GM21529 (cell line): Measurements from ENCODE around the gene CTTN.
"Not testable (repeated sequence)": the region's sequence is repeated elsewhere in the genome, so short reads cannot be mapped to it uniquely, and the experiment has no call there.

ENCODE experiments used
- ATAC-seq: cut with Tn5 transposase; IDR thresholded peaks from one replicate; pipeline ENCODE4 v1.9.1; 2021; ENCODE audit not compliant: unreplicated experiment

Gene CTTN

DNA sequence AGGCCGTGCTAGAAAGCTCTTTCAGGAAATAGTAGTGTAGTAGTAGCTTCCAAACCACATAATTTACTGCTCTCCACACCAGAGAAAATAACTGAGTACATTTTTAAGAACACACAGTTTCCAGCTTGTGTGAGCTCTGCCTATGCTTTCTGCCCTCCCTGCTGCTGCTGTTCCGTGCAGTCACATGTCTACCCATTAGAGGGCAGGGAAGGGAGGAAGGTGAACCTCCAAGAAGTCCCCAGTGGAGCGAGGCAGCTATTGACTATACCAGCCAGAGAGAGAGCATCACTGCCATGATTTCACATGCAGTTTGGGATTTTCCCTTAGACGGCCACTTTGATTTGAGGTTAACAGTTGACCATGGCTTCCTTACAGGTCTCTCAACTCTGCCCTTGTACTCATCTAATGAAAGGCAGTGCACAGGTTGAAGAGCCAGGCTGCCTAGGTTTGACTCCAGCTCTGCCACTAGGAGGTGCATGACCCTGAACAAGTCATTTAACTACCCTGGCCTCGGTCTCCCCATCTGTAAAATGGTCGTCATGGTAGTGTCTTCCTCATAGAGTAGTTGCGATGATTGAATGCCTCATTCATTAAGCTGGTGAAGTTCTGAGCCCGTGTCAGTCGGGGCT, 19.7 kb upstream of the CTTN start:
- ATAC-seq = no peak

DNA sequence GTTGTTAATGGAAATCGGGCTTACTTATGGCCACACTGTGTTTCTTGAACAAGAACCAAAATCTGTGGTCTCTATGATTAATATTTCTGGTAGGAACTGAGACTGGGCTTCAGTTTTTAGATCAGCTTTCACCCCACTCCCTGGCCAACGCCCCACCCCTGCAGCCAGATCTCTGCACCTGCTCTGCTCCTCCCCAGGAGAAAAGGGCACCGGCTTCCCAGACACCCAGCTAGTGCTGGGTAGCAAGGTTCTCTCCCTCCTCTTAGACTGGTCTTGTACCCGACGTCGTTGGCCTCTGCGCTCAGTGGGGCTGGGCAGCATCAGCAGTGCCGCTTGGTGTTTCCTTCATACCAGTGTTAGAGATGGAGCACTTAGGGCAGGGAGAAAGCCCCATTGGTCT, 17.0 kb upstream of the CTTN start:
- no peak for ATAC-seq

DNA sequence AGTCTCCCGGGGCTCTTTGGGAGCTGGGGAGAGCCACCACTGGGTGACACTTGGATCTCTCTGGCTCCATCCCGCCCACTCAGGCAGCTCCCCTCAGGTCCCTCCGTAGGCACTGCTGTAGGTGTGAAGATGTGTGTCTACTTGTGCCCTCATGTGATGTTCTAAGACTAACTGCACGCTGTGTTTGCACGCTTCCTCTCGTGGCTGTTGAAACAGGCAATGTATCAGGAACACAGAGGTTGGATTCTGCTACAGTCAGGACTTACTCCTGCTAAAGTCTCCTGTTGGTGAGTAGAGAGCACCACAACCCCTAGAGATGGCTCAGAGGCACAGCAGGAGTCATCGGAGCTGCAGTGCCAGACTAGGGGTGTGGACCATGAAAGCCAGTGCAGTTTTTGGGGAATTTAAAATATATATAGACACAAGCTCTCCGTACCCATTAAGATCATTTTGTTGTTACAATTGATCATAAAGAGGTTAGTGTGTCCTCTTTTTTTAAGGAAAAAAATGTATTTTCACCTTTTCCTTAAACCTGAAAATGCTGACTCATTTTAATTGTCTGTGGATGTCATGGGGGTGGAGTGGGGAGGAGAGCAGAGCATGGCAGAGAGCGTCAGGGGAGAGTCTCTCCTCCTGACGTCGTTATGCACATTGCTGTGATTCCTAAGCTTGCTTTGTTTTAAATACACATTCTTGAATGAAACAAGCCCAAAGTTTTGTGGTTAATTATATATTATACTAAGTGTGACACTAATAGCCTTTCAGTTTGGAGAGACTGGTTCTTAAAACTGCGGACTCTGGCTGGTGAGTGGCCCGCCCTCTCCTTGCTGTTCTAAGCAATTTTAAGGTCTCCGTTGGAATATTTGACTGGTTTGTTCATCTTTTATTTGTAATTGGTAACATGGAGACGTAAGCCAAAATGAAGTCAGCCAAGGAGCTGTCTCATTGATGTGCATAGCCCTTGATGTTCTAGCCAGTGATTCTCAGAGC, 16.2 kb upstream of the CTTN start:
- ATAC-seq = no peak

DNA sequence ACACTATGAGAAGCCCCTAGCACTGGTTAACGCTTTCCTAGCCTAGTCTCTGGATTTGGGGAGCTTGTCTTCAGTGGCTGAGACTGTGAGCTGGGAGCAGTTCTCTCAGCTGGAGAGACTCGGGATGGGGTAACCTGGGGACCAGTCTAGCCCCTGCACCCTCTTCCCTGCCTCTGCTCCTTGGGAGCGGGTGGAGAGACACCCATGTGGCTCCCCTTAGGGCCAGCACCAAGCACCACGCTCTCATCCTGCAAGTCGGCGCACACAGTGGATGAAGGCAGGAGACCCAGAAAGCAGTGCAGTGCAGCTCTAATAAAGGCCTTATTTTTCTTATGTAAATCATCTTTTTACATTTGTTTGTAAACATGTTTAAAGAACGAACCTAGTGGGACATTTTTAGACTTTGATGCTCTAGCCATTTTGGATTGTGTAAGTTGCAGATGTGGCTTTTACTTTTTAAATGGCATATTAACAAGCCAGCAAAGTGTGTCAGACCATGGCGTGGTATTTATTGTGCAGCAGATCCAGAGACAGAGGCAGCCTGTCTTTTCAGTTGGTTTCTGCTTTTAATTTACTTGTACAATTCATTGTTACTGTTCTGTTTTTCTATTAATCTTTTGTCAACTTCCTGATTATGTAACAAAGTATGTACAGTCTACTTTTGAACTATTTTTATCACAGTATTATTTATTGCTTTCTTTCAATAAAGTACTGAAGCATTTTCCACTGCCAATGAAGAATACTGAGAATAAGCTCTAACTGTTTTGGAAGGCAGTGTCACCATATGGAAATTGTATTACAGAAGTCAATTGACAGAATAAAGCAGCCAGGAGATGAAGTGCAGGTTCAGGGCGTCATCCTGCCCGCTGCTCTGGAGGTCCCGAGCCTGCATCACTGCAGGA, 14.4 kb upstream of the CTTN start:
- no peak for ATAC-seq

DNA sequence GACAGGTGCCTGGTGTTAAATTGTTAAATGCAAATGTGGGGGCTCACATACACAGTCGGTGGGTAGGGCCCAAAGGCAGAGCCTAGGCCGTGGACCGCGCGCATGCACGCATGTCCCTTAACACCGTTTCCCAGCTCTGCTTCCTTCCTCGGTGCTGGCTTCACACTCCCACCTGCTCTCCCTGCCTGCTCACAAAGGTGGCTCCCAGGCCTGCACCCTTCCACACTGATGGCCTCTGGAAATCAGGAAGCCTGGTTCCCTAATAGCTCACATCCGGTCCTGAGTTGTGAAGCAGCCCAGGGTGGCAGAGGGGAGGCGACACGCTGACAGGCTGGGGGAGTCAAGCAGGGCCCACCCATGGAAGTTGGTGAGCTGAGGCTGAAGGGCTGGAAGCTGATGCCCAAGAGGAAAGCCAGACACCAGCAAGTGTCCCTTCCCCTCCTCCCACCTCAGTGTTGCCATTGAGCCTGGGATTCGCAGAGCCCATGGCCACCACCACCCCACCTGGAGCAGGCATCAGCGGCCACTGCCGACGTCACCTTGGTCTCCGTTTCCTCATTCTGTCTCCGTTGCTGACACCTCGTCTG, 13.7 kb upstream of the CTTN start:
- no peak for ATAC-seq

DNA sequence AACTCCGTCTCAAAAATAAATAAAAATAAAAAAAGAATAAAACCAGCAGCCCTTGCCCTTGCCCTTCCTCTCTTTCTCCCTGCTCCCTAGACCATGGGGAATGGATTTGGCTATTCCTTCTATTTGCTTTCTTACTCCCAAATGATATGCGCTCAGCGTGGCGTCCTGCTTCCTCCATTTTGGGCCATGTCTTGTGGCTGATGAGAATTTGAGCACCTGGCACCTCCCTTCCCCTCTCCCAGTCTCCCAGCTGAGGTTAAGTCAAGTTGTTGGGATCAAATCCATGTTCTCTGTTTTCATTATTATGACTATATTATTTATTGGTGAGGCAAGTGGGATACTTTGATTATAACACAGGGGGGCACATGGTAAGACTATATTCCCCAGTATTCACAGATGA, 10.8 kb upstream of the CTTN start:
- no peak for ATAC-seq

DNA sequence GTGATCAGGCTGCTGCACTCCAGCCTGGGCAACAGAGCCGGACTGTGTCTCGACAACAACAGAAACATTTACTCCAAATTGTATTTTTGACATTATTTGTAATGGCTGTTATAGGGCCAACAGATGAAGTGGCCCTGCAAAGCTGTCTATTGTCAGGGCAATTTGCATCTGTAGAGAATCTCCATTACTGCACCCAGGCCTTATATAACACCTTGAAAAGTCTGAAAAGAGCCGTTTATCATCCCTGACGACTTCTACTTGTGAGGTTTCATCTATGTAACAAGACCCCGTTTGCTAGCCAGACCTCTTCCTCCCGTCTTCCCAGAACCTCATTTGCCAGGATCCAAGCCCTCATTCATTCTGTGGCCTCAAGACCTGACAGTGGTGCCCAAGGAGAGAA, 9.1 kb upstream of the CTTN start:
- ATAC-seq = no peak

DNA sequence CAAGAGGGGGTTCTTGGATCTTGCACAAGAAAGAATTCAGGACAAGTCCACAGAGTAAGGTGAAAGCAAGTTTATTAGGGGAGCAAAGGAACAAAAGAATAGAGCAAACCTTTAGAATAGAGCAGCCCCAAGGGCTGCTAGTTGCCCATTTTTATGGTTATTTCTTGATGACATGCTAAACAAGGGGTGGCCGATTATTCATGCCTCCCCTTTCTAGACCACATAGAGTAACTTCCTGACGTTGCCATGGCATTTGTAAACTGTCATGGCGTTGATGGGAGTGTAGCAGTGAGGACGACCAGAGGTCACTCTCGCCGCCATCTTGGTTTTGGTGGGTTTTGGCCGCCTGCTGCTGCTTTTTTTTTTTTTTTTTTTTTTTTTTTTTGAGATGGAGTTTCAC, 7.4 kb upstream of the CTTN start:
- ATAC-seq = not testable (repeated sequence)

DNA sequence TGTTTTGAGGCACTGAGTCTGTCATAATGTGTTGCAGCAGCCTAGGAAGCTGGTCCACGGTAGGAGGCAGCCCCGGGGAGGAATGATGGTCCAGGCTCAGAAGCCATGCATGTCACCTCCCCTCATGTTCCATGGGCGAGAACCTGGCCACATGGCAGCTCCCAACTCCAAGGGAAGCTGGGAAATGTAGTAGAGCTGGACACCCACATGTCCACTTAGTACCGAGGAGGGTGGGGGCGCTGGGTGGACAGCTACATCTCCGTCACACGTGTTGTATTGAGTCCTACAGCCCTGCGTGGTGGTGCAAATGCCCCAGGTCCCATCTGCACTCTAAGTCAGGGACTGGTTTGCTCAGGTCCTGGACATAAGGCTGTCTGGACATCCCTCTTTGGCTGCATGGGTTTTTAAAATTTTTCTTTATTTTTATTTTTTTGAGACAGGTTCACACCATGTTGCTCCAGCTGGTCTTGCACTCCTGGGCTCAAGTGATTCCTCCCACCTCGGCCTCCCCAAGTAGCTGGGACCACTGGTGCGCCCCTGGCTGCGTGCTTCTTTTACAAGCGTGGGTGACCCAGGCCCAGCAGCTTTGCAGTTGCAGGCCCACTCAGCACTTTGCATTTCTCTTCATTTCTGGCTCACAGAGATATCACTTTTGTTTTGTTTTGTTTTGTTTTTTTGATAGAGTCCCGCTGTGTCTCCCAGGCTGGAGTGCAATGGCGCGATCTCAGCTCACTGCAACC, 3.9 kb upstream of the CTTN start:
- ATAC-seq = no peak

DNA sequence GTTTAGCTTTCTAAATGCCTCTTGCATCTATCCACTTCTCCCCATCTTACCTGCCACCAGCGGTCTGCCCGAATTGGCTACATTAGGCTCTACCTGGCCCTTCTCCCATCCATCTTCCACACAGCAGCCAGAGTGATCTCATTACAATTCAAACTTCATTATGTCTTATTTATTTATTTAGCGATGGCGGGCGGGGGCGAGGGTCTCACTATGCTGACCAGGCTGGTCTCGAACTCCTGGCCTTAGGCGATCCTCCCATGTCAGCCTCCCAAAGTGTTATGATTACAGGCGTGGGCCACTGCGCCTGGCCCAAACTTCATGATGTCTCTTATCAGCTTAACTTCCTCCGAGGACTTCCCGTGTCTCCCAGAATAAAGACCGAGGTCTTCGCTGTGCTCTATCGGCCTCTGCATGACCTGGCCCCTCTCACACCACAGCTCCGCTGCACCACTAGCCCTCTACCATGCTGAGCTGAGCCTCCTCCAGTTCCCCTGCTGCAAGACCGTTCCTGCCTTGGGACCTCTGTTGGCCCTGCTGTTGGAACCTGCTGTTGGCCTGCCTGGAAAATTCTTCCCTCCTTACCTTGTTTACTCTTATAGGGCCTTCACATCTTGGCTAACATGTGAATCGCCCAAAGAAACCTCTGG, 870 bp upstream of the CTTN start:
- ATAC-seq = peak; percentile 5

DNA sequence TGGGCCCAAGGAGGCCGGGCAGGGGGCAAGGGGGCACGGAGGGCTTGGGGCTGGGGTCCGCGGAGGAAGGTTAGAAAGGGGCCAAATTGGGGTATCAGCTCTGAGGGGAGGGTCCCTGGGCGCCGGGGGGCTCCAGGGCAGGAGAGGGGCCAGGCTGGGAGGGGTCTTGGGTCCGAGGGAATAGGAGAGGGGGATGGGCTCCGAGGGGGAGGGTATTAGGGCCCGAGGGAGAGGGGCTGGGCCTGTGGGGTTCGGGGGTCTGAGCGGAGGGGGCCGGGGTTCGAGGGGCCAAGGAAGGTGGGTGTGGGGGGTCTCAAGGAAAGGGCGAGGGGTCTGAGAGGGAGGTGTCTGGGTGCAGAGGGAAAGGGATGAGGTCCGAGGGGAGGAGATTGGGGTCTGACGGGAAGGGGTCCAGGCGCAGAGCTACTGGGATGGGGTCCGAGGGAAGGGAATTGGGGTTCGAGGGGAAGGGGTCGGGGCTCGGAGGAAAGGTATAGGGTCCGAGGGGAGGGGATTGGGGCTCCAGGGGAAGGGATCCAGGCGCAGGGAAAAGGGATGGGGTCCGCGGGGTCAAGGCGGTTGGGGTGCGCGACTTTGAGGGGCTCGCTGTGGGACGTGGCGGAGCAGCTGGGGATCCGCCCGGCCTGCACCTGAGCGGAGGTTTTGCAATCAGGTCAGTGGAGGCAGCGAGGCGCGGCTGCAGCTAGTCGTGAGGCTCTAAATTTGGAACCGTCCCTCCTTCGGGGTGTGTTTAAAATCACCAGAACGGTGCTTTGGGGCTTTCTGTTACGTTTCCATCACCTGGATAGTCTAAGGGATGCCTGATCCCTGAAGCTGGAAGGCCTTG, 728 bp downstream of the CTTN start:
- no peak for ATAC-seq

DNA sequence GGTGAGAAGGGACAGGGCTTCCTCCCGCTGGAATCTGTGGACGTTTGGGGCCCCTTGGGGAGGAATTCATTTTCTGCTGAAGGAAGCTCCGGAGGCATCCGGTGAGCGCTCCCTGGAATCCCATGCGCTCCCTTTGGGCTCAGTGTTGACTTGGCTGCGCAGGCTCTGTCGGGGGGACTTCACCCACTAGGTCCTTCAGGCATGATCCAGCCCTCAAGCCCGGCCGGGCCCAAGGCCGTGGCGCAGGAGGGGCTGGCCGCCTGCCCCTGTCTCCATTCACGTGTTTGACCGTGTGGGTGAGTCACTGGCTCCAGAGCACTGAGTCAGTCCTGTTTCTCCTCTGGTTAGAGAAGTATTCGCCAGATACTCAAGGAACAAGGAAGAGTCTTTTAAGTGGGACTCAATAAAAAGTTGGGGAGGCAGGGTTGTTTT, 1.4 kb downstream of the CTTN start:
- no peak for ATAC-seq

DNA sequence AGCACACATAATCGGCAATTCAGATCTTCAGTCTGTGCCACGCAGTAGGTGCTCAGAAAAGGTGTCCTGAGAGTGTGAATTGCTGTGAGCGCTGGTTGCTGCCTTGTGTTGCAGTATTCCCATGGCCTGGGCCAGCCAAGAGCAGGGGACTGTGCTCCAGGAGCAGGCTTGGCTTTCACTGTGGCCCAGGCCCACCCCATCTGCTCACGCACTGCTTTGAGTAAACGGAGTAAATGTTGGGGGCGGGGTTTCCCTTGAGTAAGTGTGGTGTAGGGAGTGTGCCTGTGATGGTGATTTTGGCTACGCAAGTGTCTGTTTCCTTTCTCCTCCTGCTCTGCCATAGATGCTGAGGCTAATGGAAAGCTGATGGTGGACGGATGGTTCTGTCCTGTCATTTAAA, 2.3 kb downstream of the CTTN start:
- no peak for ATAC-seq

DNA sequence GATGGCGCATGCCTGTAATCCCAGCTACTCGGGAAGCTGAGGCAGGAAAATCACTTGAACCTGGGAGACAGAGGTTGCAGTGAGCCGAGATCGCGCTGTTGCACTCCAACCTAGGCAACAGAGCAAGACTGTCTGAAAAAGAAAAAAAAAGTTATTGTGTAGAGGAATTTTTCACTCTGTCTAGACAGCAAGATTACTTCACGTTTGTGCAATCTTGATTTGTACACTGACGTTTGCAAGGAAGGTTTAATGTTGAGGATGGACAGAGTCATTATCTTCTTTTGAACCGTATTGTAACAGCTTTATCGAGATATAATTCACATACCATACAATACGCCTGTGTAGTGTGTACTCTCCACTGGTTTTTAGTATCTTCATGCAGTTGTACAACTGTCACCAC, 3.7 kb downstream of the CTTN start:
- no peak for ATAC-seq

DNA sequence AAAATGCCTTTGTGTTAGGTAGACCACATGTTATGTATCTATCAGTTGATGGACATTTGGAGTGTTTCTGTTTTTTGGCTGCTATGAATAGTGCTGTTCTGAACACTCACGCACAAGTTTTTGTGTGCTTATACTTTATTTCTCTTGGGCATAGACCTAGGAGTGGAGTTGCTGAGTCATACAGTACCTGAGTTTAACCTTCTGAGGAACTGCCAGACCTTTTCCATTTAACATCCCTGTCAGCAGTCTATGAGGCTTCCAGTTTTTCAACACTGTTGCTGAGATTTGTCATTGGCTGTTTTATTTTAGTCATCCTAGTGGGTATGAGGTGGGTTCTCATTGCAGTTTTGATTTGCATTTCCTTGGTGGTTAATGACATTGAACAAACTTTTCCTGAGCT, 4.4 kb downstream of the CTTN start:
- no peak for ATAC-seq

DNA sequence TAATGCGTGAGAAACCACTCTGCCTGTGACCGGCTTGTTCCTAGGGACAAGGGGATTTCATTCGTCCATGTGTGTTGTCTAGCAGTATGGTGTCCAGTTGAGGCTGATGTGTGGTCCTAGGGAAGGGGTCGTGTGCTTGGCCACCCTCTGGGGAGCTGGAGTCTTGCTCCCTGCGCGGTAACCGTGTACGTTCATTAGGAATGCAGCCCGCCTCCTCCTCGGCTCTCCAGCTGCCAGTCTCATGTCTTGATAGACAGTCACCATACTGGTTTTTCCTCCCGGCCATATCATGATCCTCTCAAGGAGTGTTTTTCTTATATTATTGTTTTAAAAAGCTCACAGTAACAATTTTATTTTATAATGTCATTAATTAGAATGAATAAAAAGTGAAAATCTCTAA, 5.9 kb downstream of the CTTN start:
- no peak for ATAC-seq

DNA sequence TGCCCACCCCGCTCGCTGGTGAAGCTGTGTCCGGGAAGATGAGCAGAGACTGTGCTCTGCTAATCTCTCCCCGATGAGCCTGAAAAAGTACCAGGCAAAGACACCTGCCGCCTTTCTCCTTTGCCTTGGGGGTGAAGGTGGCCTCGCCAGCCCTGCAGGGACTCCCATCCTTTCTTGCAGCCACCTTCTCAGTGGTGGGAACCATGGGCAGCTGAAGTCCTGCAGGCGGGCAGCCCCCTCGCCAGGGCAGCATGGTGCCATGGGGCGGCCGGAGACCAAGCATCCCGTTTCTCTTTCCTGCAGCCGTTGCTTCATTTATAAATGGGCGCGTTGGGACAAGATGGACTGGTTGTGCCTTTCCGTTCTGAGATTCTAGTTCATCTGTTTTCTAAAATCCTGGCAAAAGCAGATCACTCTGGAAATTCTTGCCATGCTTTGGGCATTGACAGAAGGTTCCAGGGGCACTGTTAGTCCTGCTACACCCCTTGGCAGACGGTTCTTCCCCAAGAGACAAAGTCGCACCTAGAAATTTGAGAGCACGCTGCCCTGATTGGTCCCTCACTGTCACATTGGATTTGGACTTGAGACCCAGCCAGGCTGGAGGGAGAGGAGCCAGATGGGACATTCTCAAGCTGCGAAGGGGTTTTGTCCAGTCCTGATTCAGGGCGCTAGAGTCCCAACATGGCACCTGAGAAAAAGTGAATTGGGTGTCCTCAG, 7.5 kb downstream of the CTTN start:
- ATAC-seq = no peak

DNA sequence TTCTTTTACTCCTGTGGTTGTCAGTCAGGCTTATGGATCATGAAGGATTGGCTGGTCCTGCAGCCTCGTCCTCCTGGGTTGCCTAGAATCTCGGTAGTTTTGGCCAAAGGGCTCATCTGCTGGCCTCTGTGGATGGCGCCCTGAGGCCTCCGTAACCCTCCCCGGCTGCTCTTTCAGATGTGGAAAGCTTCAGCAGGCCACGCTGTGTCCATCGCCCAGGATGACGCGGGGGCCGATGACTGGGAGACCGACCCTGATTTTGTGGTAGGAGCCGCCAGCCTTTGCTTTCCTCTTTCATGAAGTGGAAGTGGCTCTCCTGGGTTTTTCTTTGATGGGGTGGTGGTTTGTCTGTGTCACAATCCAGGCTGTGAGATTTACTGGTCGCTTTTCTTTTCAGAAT, 8.8 kb downstream of the CTTN start:
- no peak for ATAC-seq
